HepG2 (cell line): ENCODE measurements around the gene FAM131A. TPM values are rescaled to one million over a fixed set of nuclear protein-coding genes. Genes with fewer than 3 reads are reported as not detected.

Source experiments
- AGO2 ChIP-seq: fragments of 200-400 bp; formaldehyde crosslinking; optimal IDR thresholded peaks from 2 replicates; pipeline ENCODE3; 2017; ENCODE audit warnings: mild to moderate bottlenecking, low read depth, low read length, moderate library complexity
- CREB1 ChIP-seq, 2 experiments: fragments of 450-650 bp in 1 of 2; IDR thresholded peaks; 2 replicates each; pipeline ENCODE4 v1.6.1; 2016 to 2017; ENCODE audit warnings: control low read depth in 1 of 2, mild to moderate bottlenecking in 1 of 2, missing compliant biosample characterization in 1 of 2, missing genetic modification characterization in 1 of 2
- GABPA ChIP-seq, 2 experiments: IDR thresholded peaks; 2 replicates each; pipeline ENCODE4 v1.6.1; 2011 to 2016; ENCODE audit warnings: low read depth in 2 of 2, low read length in 1 of 2, missing biosample characterization in 1 of 2, missing genetic modification characterization in 1 of 2
- GPN1 ChIP-seq: sonication (generic); formaldehyde crosslinking; IDR thresholded peaks from 2 replicates; pipeline ENCODE4 v1.5.1; 2020; ENCODE audit warnings: missing genetic modification reagents, borderline replicate concordance
- HOXA7 ChIP-seq: sonication (generic); formaldehyde crosslinking; IDR thresholded peaks from 2 replicates; pipeline ENCODE4 v1.8.1; 2022; ENCODE audit warnings: mild to moderate bottlenecking, missing genetic modification reagents, moderate library complexity
- IKZF1 ChIP-seq: fragments of 450-650 bp; IDR thresholded peaks from 2 replicates; pipeline ENCODE4 v1.7.1; 2016
- KDM5A ChIP-seq: fragments of 200-600 bp; sonication (generic); IDR thresholded peaks from 2 replicates; pipeline ENCODE4 v1.7.0; 2018; ENCODE audit warnings: antibody characterized with exemption, mild to moderate bottlenecking, low read length, borderline replicate concordance
- LRRFIP1 ChIP-seq: sonication (generic); formaldehyde crosslinking; conservative IDR thresholded peaks from 2 replicates; pipeline ENCODE4 v1.4.0; 2020; ENCODE audit warnings: missing genetic modification reagents
- NAIF1 ChIP-seq: sonication (generic); formaldehyde crosslinking; IDR thresholded peaks from 2 replicates; pipeline ENCODE4 v1.5.0; 2020; ENCODE audit warnings: mild to moderate bottlenecking, missing genetic modification reagents, borderline replicate concordance
- NFKB2 ChIP-seq: sonication (generic); formaldehyde crosslinking; IDR thresholded peaks from 2 replicates; pipeline ENCODE4 v1.4.0; 2020; ENCODE audit warnings: missing genetic modification reagents, borderline replicate concordance
- NFYC ChIP-seq: IDR thresholded peaks from 2 replicates; pipeline ENCODE4 v1.6.1; 2016; ENCODE audit warnings: missing genetic modification reagents, missing compliant biosample characterization
- NR2F2 ChIP-seq: IDR thresholded peaks from 2 replicates; pipeline ENCODE4 v1.6.1; 2012; ENCODE audit warnings: low read depth, inconsistent platforms, borderline replicate concordance
- RBFOX2 ChIP-seq: fragments of 200-400 bp; formaldehyde crosslinking; IDR thresholded peaks from 2 replicates; pipeline ENCODE4 v1.6.1; 2017; ENCODE audit warnings: low read depth, mild to moderate bottlenecking, low read length
- SKI ChIP-seq: fragments of 450-650 bp; IDR thresholded peaks from one replicate; pipeline ENCODE4 v1.6.1; 2018; ENCODE audit warnings: mild to moderate bottlenecking; ENCODE audit not compliant: partially characterized antibody
- THYN1 ChIP-seq: sonication (generic); formaldehyde crosslinking; IDR thresholded peaks from 2 replicates; pipeline ENCODE4 v1.8.1; 2023; ENCODE audit warnings: low read depth, mild to moderate bottlenecking, moderate library complexity, missing genetic modification reagents, borderline replicate concordance
- YEATS4 ChIP-seq: sonication (generic); formaldehyde crosslinking; IDR thresholded peaks from 2 replicates; pipeline ENCODE4 v1.4.0; 2020; ENCODE audit warnings: missing genetic modification reagents, borderline replicate concordance
- ZFY ChIP-seq: sonication (generic); formaldehyde crosslinking; IDR thresholded peaks from 2 replicates; pipeline ENCODE4 v1.4.0; 2020; ENCODE audit warnings: missing genetic modification reagents
- ZGPAT ChIP-seq: IDR thresholded peaks from 2 replicates; pipeline ENCODE4 v1.6.1; 2016; ENCODE audit warnings: mild to moderate bottlenecking
- ZNF552 ChIP-seq: sonication (generic); formaldehyde crosslinking; IDR thresholded peaks from 2 replicates; pipeline ENCODE4 v1.9.0; 2022; ENCODE audit warnings: missing genetic modification reagents, mild to moderate bottlenecking, borderline replicate concordance
- ZNF616 ChIP-seq: sonication (generic); formaldehyde crosslinking; IDR thresholded peaks from 2 replicates; pipeline ENCODE4 v1.5.0; 2020; ENCODE audit warnings: low read depth, mild to moderate bottlenecking, missing genetic modification reagents
- ZNF639 ChIP-seq: conservative IDR thresholded peaks from 2 replicates; pipeline ENCODE4 v1.6.1; 2018; ENCODE audit warnings: missing genetic modification reagents
- ZNF782 ChIP-seq: sonication (generic); formaldehyde crosslinking; IDR thresholded peaks from 2 replicates; pipeline ENCODE4 v1.4.0; 2020; ENCODE audit warnings: missing genetic modification reagents, mild to moderate bottlenecking, borderline replicate concordance
- ZNF850 ChIP-seq: sonication (generic); formaldehyde crosslinking; conservative IDR thresholded peaks from 2 replicates; pipeline ENCODE4 v1.9.0; 2021; ENCODE audit warnings: mild to moderate bottlenecking, missing genetic modification reagents
- polyA plus RNA-seq, 8 experiments: library from polyadenylated mRNA; depleted of rRNA in 3 of 8; stranded (reverse) in 7 of 8; unstranded in 1 of 8; fragments of >200 nt; fragmentation: Illumina TruSeq in 4 of 8; extraction: Trizol in 4 of 8; gene quantifications; 2 replicates each; pipeline versions ENCODE4 v1.2.1 to v1.2.3, GENCODE V29; 2011 to 2016; ENCODE audit warnings: low read depth in 4 of 8, missing spikeins in 1 of 8, mixed read lengths in 1 of 8; ENCODE audit not compliant: insufficient read depth in 1 of 8
- total RNA-seq, 5 experiments: library from RNA; depleted of rRNA; stranded (reverse); fragments of >200 nt; fragmentation: Illumina TruSeq; extraction: Trizol; gene quantifications; 2 replicates each; pipeline ENCODE4 v1.2.3, GENCODE V29; 2016; ENCODE audit warnings: low read depth in 1 of 5

FAM131A gene
- total and polyA plus RNA-seq, 2 of the 13 experiments (the other 11 are each of a cell fraction or from before 2014, with no cell fraction given): 9.2 to 9.3 TPM

- TF ChIP-seq LRRFIP1 (CRISPR knock-in tag) (no peak), AGO2 (peak; percentile 42), ZNF850 (no peak), ZNF552 (CRISPR knock-in tag) (no peak), NAIF1 (CRISPR knock-in tag) (peak; percentile 52; the same call in 1 of the 2 replicates), KDM5A (peak; percentile 63; the same call in 1 of the 2 replicates), NFYC (CRISPR knock-in tag) (no peak), YEATS4 (CRISPR knock-in tag) (peak; percentile 68; the same call in 1 of the 2 replicates), HOXA7 (CRISPR knock-in tag) (no peak), CREB1 (IDR thresholded peaks at IDR 0.05) (no peak), CREB1 (CRISPR knock-in tag; IDR thresholded peaks at IDR 0.05) (no peak), SKI (peak; percentile 17), THYN1 (CRISPR knock-in tag) (no peak), ZGPAT (CRISPR knock-in tag) (peak; percentile 48; the same call in 1 of the 2 replicates), NR2F2 (no peak), IKZF1 (no peak), ZNF782 (CRISPR knock-in tag) (no peak), ZNF616 (CRISPR knock-in tag) (peak; percentile 21; the same call in 1 of the 2 replicates), ZNF639 (CRISPR knock-in tag) (peak; percentile 93), GABPA (IDR thresholded peaks at IDR 0.05; ENCODE audit: low read depth, low read length) (peak; percentile 64), GABPA (CRISPR knock-in tag; IDR thresholded peaks at IDR 0.05; ENCODE audit: low read depth) (peak; percentile 84), GPN1 (CRISPR knock-in tag) (no peak), NFKB2 (CRISPR knock-in tag) (peak; percentile 62; the same call in 1 of the 2 replicates), RBFOX2 (peak; percentile 85), ZFY (CRISPR knock-in tag) (peak; percentile 98)
Observed at GRCh38 chr3:184298759-184299487, 38.5 kb upstream of the FAM131A start, which contains the start of gene PSMD2 (continued).
